ENCODE measurements around the gene GGA1.

GGA1 gene, protein sequence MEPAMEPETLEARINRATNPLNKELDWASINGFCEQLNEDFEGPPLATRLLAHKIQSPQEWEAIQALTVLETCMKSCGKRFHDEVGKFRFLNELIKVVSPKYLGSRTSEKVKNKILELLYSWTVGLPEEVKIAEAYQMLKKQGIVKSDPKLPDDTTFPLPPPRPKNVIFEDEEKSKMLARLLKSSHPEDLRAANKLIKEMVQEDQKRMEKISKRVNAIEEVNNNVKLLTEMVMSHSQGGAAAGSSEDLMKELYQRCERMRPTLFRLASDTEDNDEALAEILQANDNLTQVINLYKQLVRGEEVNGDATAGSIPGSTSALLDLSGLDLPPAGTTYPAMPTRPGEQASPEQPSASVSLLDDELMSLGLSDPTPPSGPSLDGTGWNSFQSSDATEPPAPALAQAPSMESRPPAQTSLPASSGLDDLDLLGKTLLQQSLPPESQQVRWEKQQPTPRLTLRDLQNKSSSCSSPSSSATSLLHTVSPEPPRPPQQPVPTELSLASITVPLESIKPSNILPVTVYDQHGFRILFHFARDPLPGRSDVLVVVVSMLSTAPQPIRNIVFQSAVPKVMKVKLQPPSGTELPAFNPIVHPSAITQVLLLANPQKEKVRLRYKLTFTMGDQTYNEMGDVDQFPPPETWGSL

GRCh38 chr22:37608477-37609239, at the start of gene GGA1:
Gene GGA1 (plus strand): TSS chr22:37608834. CDS start chr22:37608861, 27 bp downstream.
- peak; percentile 98 to 99 for DNase-seq (ENCODE audit: low read depth in 2 of 2)

GRCh38 chr22:37559521-37559900, 49.1 kb upstream of the GGA1 start:
- no peak for DNase-seq (ENCODE audit: low read depth in 2 of 2)
- peak overlapping the region in 1 of 2 donors; percentile 46 for H3K4me3 ChIP-seq (replicated peaks in 1 of 2; ENCODE audit: low read depth in 2 of 2, low read length in 2 of 2)
- TF ChIP-seq, protein P1, sequence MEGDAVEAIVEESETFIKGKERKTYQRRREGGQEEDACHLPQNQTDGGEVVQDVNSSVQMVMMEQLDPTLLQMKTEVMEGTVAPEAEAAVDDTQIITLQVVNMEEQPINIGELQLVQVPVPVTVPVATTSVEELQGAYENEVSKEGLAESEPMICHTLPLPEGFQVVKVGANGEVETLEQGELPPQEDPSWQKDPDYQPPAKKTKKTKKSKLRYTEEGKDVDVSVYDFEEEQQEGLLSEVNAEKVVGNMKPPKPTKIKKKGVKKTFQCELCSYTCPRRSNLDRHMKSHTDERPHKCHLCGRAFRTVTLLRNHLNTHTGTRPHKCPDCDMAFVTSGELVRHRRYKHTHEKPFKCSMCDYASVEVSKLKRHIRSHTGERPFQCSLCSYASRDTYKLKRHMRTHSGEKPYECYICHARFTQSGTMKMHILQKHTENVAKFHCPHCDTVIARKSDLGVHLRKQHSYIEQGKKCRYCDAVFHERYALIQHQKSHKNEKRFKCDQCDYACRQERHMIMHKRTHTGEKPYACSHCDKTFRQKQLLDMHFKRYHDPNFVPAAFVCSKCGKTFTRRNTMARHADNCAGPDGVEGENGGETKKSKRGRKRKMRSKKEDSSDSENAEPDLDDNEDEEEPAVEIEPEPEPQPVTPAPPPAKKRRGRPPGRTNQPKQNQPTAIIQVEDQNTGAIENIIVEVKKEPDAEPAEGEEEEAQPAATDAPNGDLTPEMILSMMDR (IDR thresholded peaks at IDR 0.05; ENCODE audit: low read depth, low read length): no peak

More at GRCh38 chr22:37608477-37609239, at the start of gene GGA1:
- TF ChIP-seq, protein P1 (IDR thresholded peaks at IDR 0.05; ENCODE audit: low read depth, low read length): no peak
- peak within 1 kb of the TSS; percentile 84 to 90 for H3K4me3 ChIP-seq (replicated peaks in 1 of 2; ENCODE audit: low read depth in 2 of 2, low read length in 2 of 2)

DNA sequence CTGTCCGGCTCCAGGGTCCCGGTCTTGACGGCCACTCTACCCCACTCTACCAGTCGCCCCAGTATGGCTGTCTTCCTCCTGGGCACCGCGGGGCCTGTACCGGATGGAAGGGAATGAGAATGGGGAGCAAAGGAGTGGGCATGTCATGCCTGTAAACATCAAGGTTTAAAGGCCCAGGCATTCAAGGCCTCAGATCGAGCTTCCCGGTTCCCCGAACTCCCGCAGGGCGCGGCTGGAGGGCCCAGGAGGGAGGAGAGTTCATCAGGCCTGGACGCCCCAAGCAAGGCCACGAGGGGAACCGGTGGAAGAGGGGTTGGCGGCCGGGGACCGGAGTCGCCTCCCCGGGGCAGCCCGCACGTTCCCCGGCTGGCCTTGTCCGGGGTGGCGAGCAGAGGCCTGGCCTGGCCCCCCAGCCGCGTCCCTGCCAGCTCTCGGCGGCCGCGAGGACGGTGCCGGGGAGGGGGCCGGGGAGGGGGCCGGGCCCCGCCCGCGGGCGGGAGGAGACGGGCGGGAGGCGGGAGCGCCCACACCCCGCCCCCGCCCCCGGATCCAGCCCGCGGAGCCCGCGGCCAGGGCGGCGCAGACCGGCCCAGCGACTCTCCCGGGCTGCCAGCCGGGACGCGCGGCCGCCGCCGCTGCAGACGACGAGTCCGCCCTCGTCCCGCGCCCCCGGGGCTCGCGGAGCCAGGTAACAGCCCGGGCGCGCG, 48.6 kb upstream of the GGA1 start, which contains the start of gene CDC42EP1:
TSS of gene CDC42EP1 (plus strand) at position 580 of the 707 bp plus-strand sequence. CDS start 5,870 bp downstream, outside the sequence.
- H3K4me3 ChIP-seq (replicated peaks in 1 of 2; ENCODE audit: low read depth in 2 of 2, low read length in 2 of 2): peak within 1 kb of the TSS; percentile 79 to 88
- DNase-seq (ENCODE audit: low read depth in 2 of 2): peak; percentile 57 to 75
- TF ChIP-seq, protein P1 (IDR thresholded peaks at IDR 0.05; ENCODE audit: low read depth, low read length): no peak

DNA sequence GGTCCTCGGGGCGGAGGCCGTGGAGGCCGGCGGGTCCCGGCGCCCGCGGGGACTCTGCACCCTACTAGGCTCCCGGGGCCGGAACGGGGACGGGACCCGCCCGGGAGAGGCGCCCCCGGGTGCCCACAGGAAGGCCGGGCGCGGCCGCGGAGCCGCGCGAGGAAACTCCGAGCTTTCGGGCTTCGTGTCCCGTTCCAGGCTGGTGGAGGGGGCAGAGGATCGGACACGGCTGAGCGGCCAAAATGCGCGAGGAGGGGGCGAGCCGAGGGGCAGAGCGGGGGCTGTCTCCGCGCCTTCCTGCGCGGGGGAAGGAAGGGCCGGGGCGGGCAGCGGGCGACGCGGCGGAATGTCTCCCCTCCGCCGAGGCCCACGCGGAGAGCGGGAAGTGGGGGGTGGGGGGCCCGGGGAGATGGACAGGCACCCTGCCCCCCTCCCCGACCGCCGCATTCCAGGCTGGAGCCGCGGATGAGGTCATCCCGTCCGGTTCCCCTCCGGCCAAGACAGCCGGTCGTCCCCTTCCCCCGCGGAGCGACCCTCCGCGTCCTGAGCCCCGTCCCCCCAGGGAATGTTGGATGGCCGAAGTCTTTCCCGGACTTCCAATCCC, 47.9 kb upstream of the GGA1 start:
- TF ChIP-seq, protein P1 (IDR thresholded peaks at IDR 0.05; ENCODE audit: low read depth, low read length): no peak
- peak overlapping the region; percentile 79 to 88 for H3K4me3 ChIP-seq (replicated peaks in 1 of 2; ENCODE audit: low read depth in 2 of 2, low read length in 2 of 2)
- peak; percentile 54 to 78 for DNase-seq (ENCODE audit: low read depth in 2 of 2)

DNA sequence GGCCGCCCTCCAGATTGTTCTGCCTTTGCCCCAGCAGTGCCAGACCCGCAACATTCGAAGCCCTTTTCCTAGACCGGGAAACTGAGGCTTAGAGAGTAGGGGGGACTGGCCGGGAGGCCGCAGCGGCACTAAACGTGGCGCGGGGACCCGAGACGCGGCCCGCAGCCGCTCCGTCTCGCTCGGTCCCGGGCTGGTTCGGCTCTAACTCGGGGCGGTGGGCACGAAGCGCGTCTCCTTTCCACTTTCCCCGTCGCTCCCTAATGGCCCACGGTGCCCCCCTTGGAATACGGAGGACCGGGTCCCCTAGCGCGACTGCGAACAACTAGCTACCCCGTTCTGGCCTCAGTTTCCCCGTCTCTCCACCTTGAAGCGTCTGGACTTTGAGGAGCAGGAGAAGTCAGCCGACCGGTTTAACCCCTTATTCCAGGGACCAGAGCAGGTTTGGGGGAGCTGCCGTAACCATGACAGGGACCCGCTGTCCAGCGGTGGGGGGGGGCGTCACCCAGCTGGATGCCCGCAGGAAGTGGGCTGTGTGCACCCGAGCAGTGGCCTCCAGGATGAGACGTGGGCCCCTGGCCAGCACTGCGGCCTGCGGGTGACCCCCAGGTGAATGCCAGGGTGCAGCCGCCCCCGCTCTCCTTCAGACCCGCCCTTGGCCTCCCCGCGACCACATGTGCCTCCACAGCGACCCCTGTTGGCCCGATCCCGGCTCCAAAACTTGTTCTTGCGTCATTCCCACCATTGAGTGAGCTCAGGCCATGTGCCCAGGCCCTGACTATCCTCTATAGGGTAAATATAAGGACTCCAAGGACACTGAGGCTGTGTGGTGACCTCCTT, 47.2 kb upstream of the GGA1 start:
- TF ChIP-seq, protein P1 (IDR thresholded peaks at IDR 0.05; ENCODE audit: low read depth, low read length): peak; percentile 89
- DNase-seq (ENCODE audit: low read depth in 2 of 2): peak; percentile 93
- peak overlapping the region; percentile 79 to 88 for H3K4me3 ChIP-seq (replicated peaks in 1 of 2; ENCODE audit: low read depth in 2 of 2, low read length in 2 of 2)
